GM12891 (cell line): ENCODE data around the gene GPC3.
"Not testable (repeated sequence)": the region's sequence is repeated elsewhere in the genome, so short reads cannot be mapped to it uniquely, and the experiment has no call there.

Experiments
- POLR2A ChIP-seq: IDR thresholded peaks from 2 replicates; pipeline ENCODE4 v1.6.1; 2011; ENCODE audit warnings: low read depth, low read length, control low read depth
- POLR2AphosphoS5 ChIP-seq: IDR thresholded peaks from 2 replicates; pipeline ENCODE4 v1.6.1; 2011; ENCODE audit warnings: low read depth, low read length, control low read depth

- not testable (repeated sequence) for TF ChIP-seq POLR2A, POLR2AphosphoS5
Measured at GRCh38 chrX:133762976-133763548, 222.3 kb downstream of the GPC3 start.
